HTERT RPE-1 (cell line): ENCODE results near the gene TNNC2.
"Not testable (repeated sequence)": the region's sequence is repeated elsewhere in the genome, so short reads cannot be mapped to it uniquely, and the experiment has no call there.

Source experiments
- in situ Hi-C: fragments of 300-500 bp; cut with MboI; formaldehyde crosslinking; loops from 4 replicates; pipeline ENCODE4 v1.14.3; 2020; ENCODE audit warnings: low sequenced_read_pairs

The TNNC2 gene

GRCh38 chr20:45827030-45827652 is at the start of gene TNNC2:
Gene TNNC2, minus strand, starts transcription at chr20:45827312. Its CDS starts 64 bp downstream, at chr20:45827248.
- in situ Hi-C loops = no loop called here

GRCh38 chr20:45874576-45874975 is 47.5 kb upstream of the TNNC2 start:
- in situ Hi-C loops = no loop called here

- in situ Hi-C loops = not testable (repeated sequence)
Observed at GRCh38 chr20:45874104-45874481, 47.0 kb upstream of the TNNC2 start.

GRCh38 chr20:45873409-45874103 is 46.4 kb upstream of the TNNC2 start:
- in situ Hi-C loops = no loop called here

- in situ Hi-C loops = no loop called here
Observed at GRCh38 chr20:45872626-45873025, 45.5 kb upstream of the TNNC2 start.

- in situ Hi-C loops = no loop called here
Observed at GRCh38 chr20:45867819-45868176, 40.7 kb upstream of the TNNC2 start.

GRCh38 chr20:45867136-45867818 is 40.2 kb upstream of the TNNC2 start:
- in situ Hi-C loops = no loop called here

- in situ Hi-C loops = no loop called here
Observed at GRCh38 chr20:45866454-45866853, 39.3 kb upstream of the TNNC2 start.

GRCh38 chr20:45863543-45864470 is 36.7 kb upstream of the TNNC2 start:
- in situ Hi-C loops = no loop called here

- in situ Hi-C loops = no loop called here
Observed at GRCh38 chr20:45861221-45862075, 34.3 kb upstream of the TNNC2 start.

GRCh38 chr20:45860560-45861220 is 33.6 kb upstream of the TNNC2 start:
- in situ Hi-C loops = no loop called here

- in situ Hi-C loops = no loop called here
Observed at GRCh38 chr20:45859916-45860315, 32.8 kb upstream of the TNNC2 start.

GRCh38 chr20:45857882-45858216 is 30.7 kb upstream of the TNNC2 start:
- in situ Hi-C loops = no loop called here

- in situ Hi-C loops = no loop called here
Observed at GRCh38 chr20:45857114-45857881, 30.2 kb upstream of the TNNC2 start, which contains the start of the genes ACOT8 and ZSWIM3. Gene ACOT8, minus strand, starts transcription at chr20:45857392. Its CDS starts 77 bp downstream, at chr20:45857315. Gene ZSWIM3, plus strand, starts transcription at chr20:45857614. Its CDS starts 212 bp downstream, at chr20:45857826.

- in situ Hi-C loops = no loop called here
Observed at GRCh38 chr20:45853484-45853883, 26.4 kb upstream of the TNNC2 start.

- in situ Hi-C loops = no loop called here
Observed at GRCh38 chr20:45852326-45852725, 25.2 kb upstream of the TNNC2 start.

- in situ Hi-C loops = no loop called here
Observed at GRCh38 chr20:45851501-45851900, 24.4 kb upstream of the TNNC2 start.

GRCh38 chr20:45850926-45851325 is 23.8 kb upstream of the TNNC2 start:
- in situ Hi-C loops = no loop called here

GRCh38 chr20:45850238-45850637 is 23.1 kb upstream of the TNNC2 start:
- in situ Hi-C loops = no loop called here
